ENCODE data around the gene GABRA5. TPM values are rescaled to one million over a fixed set of nuclear protein-coding genes. Genes with fewer than 3 reads are reported as not detected.

GABRA5 gene
- polyA plus RNA-seq, 1 donor (not counting 4 experiments of a cell fraction or from before 2014, with no cell fraction given), result 0.03 TPM

DNA sequence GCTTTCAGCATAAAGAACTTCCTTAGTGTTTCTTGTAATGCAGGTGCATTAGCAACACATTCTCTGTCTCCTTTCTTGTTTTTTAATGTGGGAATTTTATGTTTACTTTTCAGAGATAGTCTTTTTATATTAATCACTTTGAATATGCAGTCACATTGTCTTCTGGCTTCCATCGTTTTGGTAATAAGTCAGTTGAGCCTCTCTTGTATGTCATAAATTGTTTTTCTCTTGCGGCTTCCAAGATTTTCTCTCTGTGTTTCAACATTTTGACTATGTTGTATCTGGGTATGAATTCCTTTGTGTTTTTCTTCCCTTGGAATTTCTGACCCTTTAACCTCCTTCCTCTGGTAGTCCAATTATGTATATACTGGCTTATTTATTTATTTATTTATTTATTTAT lies 129.4 kb downstream of the GABRA5 start:
- no peak overlapping the region for H2AFZ ChIP-seq (ENCODE audit: control insufficient read depth, low read length)
- H3K36me3 ChIP-seq (ENCODE audit: control insufficient read depth in 2 of 2, extremely low read depth in 1 of 2, insufficient read depth in 2 of 2, low read length in 2 of 2), result no peaks in the 10 kb centered on the region
- TF ChIP-seq CTCF (optimal IDR thresholded peaks at IDR 0.05 in 1 of 3, IDR thresholded peaks at IDR 0.05 in 1 of 3, conservative IDR thresholded peaks at IDR 0.05 in 1 of 3; ENCODE audit: extremely low read depth in 1 of 3, insufficient read depth in 2 of 3, low read length in 3 of 3), result no peak
- TF ChIP-seq EZH2 (IDR thresholded peaks at IDR 0.05; ENCODE audit: low read length), result no peak
- H3K27ac ChIP-seq (ENCODE audit: control insufficient read depth, insufficient read depth, low read length), result no peak overlapping the region
- H3K4me2 ChIP-seq (ENCODE audit: control insufficient read depth, extremely low read depth, insufficient read depth, low read depth, low read length), result no peak overlapping the region
- no peak overlapping the region for H3K9ac ChIP-seq (ENCODE audit: control insufficient read depth, extremely low read depth, insufficient read depth, low read length)
- no peaks in the 10 kb centered on the region for H3K9me3 ChIP-seq (ENCODE audit: control insufficient read depth, low read depth, low read length)
- DNase-seq (ENCODE audit: low read depth, low spot score) (no peak), FAIRE-seq (no peak)
- H3K4me3 ChIP-seq (ENCODE audit: control insufficient read depth in 2 of 3, extremely low read depth in 1 of 3, insufficient read depth in 2 of 3, low read depth in 1 of 3, low read length in 3 of 3), result no peak overlapping the region
- no peaks in the 10 kb centered on the region for H3K4me1 ChIP-seq (ENCODE audit: control insufficient read depth, extremely low read depth, insufficient read depth, low read length)
- no peaks in the 10 kb centered on the region for H3K79me2 ChIP-seq (ENCODE audit: control insufficient read depth, insufficient read depth, low read length)
- no peaks in the 10 kb centered on the region for H3K9me1 ChIP-seq (ENCODE audit: control insufficient read depth, extremely low read depth, insufficient read depth, low read length)
- no peaks in the 10 kb centered on the region for H3K27me3 ChIP-seq (ENCODE audit: control insufficient read depth, extremely low read depth, insufficient read depth, low read length)
- dilution Hi-C loops (cut with MboI; ENCODE audit: extremely low pct_ligation_motif_present, low sequenced_read_pairs), result no loop called here
- H4K20me1 ChIP-seq (ENCODE audit: control insufficient read depth, extremely low read depth, insufficient read depth, low read length), result no peaks in the 10 kb centered on the region

Other genes starting within 250 kb of the GABRA5 start
- gene GABRB3, start 94.0 kb upstream of the GABRA5 start, polyA plus RNA-seq, result 0.81 to 0.86 TPM (median 0.84 TPM) in 3 replicates
- gene GABRG3, start 104.1 kb downstream of the GABRA5 start, polyA plus RNA-seq, result not detected in 3 replicates